Bronchial epithelial cell (primary cell): ENCODE measurements around the gene CALHM3. TPM values are rescaled to one million over a fixed set of nuclear protein-coding genes. Genes with fewer than 3 reads are reported as not detected.

ENCODE experiments used
- DNase-seq: peaks from one replicate; pipeline ENCODE4 v3.0.0-alpha.2; 2010; ENCODE audit warnings: low read depth
- FAIRE-seq: peaks from 2 replicates; lab custom pipeline; 2011; peaks lifted over from hg19 to GRCh38; lab: Jason Lieb, UNC
- H3K27me3 ChIP-seq: 2 replicates; pipeline ENCODE4 v1.5.1; 2011; ENCODE audit warnings: low read length; ENCODE audit not compliant: control insufficient read depth, insufficient read depth
- H3K36me3 ChIP-seq: 2 replicates; pipeline ENCODE4 v1.5.1; 2011; ENCODE audit warnings: low read length; ENCODE audit not compliant: control insufficient read depth, insufficient read depth
- H3K4me3 ChIP-seq: 2 replicates; pipeline ENCODE4 v1.5.1; 2011; ENCODE audit warnings: mild to moderate bottlenecking, low read depth, low read length, control low read depth
- CTCF ChIP-seq: IDR thresholded peaks from 2 replicates; pipeline ENCODE4 v1.5.1; 2011; ENCODE audit warnings: mild to moderate bottlenecking, moderate library complexity, low read length, control low read depth, inconsistent platforms; ENCODE audit not compliant: insufficient read depth, severe bottlenecking
- total RNA-seq: library from RNA; depleted of rRNA; stranded (reverse); fragments of >200 nt; gene quantifications from 2 replicates; pipeline ENCODE4 v1.2.1, GENCODE V29; 2014

CALHM3 gene
- total RNA-seq, 1 donor from 2014 or later = not detected

DNA sequence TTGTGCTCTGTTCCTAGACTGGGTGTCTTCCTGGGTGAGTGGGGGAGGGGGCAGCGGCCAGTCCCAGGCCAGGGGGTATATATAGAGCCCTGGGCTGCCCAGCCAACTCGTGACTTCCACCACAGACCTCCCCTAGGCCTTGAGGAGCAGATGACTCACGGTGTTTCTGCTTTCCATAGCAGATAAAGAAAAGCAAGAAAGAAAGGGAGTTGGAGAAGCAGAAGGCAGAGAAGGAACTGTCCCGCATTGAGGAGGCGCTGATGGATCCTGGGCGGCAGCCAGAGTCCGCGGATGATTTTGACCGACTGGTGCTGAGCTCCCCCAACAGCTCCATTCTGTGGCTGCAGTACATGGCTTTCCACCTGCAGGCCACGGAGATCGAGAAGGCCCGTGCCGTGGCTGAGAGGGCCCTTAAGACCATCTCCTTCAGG lies 37.0 kb downstream of the CALHM3 start:
- Histone ChIP-seq H3K27me3 (no peaks in the 10 kb centered on the region), H3K36me3 (peaks cover 46% of the 10 kb centered on the region), H3K4me3 (no peak overlapping the region)
- FAIRE-seq (no peak), DNase-seq (no peak)
- no peak for TF ChIP-seq CTCF

DNA sequence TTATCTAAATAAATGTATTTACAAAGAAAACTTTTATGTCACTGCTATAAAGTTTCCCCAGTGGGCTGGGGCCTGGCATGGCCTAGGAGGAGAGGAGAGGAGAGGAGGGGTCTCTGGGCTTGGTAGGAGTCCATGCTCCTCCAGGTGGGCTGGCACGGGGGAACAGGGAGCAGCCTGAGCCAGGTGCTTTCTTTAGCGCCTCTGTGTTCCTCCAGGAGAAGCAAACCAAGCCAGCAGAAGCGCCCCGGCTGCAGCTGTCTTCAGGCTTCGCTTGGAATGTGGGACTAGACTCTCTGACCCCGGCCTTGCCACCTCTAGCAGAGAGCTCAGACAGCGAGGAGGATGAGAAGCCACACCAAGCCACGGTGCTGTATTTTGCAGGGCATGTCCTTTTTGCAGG lies 37.4 kb downstream of the CALHM3 start:
- FAIRE-seq = no peak
- DNase-seq = no peak
- no peak for TF ChIP-seq CTCF
- H3K4me3 ChIP-seq = no peak overlapping the region
- no peaks in the 10 kb centered on the region for H3K27me3 ChIP-seq
- H3K36me3 ChIP-seq = peaks cover 49% of the 10 kb centered on the region

GRCh38 chr10:103441206-103441605 lies 37.8 kb downstream of the CALHM3 start:
- H3K4me3 ChIP-seq = no peak overlapping the region
- DNase-seq (no peak), FAIRE-seq (no peak)
- H3K36me3 ChIP-seq = peaks cover 50% of the 10 kb centered on the region
- H3K27me3 ChIP-seq = no peaks in the 10 kb centered on the region
- TF ChIP-seq CTCF = no peak

DNA sequence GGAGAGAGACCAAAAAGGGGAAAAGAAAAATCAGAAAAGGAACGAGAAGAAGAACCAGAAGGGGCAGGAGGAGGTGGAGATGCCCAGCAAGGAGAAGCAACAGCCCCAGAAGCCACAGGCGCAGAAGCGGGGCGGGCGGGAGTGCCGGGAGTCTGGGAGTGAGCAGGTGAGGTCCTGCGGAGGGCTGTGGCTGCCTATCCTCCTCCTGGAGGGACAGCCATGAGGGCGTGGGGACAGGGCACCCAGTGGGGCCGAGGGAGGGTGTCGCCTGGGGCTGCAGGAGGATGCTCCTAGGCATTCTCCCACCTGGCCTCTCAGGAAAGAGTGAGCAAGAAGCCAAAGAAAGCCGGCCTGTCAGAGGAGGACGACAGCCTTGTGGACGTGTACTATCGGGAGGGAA lies 38.6 kb downstream of the CALHM3 start:
- DNase-seq = no peak
- no peak for FAIRE-seq
- no peak for TF ChIP-seq CTCF
- H3K4me3 ChIP-seq = no peak overlapping the region
- H3K27me3 ChIP-seq = no peaks in the 10 kb centered on the region
- H3K36me3 ChIP-seq = peaks cover 51% of the 10 kb centered on the region

- no peak for FAIRE-seq
- H3K36me3 ChIP-seq = peaks cover 45% of the 10 kb centered on the region
Observed at GRCh38 chr10:103439776-103440175, 39.3 kb downstream of the CALHM3 start.

More at GRCh38 chr10:103439776-103440175, 39.3 kb downstream of the CALHM3 start:
- no peak overlapping the region for H3K4me3 ChIP-seq
- H3K27me3 ChIP-seq = no peaks in the 10 kb centered on the region
- no peak for DNase-seq
- TF ChIP-seq CTCF = no peak
